NOMO-1 treated with DMSO at 0.1 percent for 48 hours (cell line): ENCODE results near the gene ADRM1.

Experiments
- DNase-seq: peaks from one replicate; lab custom pipeline; 2025; ENCODE audit not compliant: unreplicated experiment; lab: John Stamatoyannopoulos, UW

ADRM1 gene

GRCh38 chr20:62323146-62323979, 20.6 kb downstream of the ADRM1 start:
- DNase-seq = no peak

GRCh38 chr20:62323980-62324906, 21.4 kb downstream of the ADRM1 start:
- DNase-seq = no peak

- no peak for DNase-seq
Measured at GRCh38 chr20:62325172-62325905, 22.5 kb downstream of the ADRM1 start.

- DNase-seq = no peak
Measured at GRCh38 chr20:62326559-62326958, 23.8 kb downstream of the ADRM1 start.

- DNase-seq = no peak
Measured at GRCh38 chr20:62326959-62327725, 24.3 kb downstream of the ADRM1 start.

- no peak for DNase-seq
Measured at GRCh38 chr20:62327726-62328495, 25.1 kb downstream of the ADRM1 start.

- DNase-seq = no peak
Measured at GRCh38 chr20:62328684-62329388, 26.0 kb downstream of the ADRM1 start.

GRCh38 chr20:62329389-62330377, 26.9 kb downstream of the ADRM1 start:
- DNase-seq = no peak

GRCh38 chr20:62330576-62331317, 27.9 kb downstream of the ADRM1 start:
- no peak for DNase-seq

- no peak for DNase-seq
Measured at GRCh38 chr20:62331347-62331746, 28.6 kb downstream of the ADRM1 start.

GRCh38 chr20:62332421-62332820, 29.6 kb downstream of the ADRM1 start:
- DNase-seq = no peak

GRCh38 chr20:62332989-62333819, 30.4 kb downstream of the ADRM1 start:
- DNase-seq = no peak

GRCh38 chr20:62333820-62334595, 31.2 kb downstream of the ADRM1 start:
- no peak for DNase-seq

GRCh38 chr20:62334881-62335280, 32.1 kb downstream of the ADRM1 start:
- no peak for DNase-seq

- no peak for DNase-seq
Measured at GRCh38 chr20:62335532-62335931, 32.7 kb downstream of the ADRM1 start.

GRCh38 chr20:62336329-62336728, 33.5 kb downstream of the ADRM1 start:
- DNase-seq = no peak
